ENCODE data around the gene GATA6. TPM values are rescaled to one million over a fixed set of nuclear protein-coding genes. Genes with fewer than 3 reads are reported as not detected.

The GATA6 gene
- total RNA-seq, 1 experiment from 2014 or later = 3.3 TPM

DNA sequence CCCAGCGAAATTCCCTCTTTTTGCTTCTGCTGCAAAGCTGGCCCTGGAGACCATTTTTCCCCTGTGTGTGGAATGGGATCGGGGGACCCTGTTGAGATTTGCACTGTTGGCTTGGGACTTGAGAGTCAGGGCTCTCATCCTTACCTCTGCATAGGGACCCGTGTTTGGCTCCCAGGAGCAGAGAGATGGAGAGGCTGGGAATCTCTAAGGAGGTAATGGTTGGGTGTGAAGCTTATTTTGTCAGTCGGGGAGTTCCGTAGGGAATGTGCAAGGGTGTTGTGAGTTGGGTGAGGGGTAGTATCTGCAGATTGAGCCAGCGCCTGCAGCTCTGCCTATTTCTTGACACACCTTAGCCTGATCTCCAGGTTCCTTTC is 4.5 kb downstream of the GATA6 start:
- Histone ChIP-seq H3K79me2 (ENCODE audit: insufficient read depth, low read length) (no peaks in the 10 kb centered on the region), H3K9me3 (ENCODE audit: control insufficient read depth in 1 of 2, insufficient read depth in 1 of 2, low read depth in 1 of 2, low read length in 2 of 2) (no peaks in the 10 kb centered on the region), H2AFZ (ENCODE audit: low read depth, low read length, poor library complexity, severe bottlenecking) (no peak overlapping the region), H3K27me3 (ENCODE audit: insufficient read depth, low read length) (no peaks in the 10 kb centered on the region), H3K4me2 (ENCODE audit: low read length) (no peak overlapping the region), H3K27ac (ENCODE audit: low read depth, low read length) (no peak overlapping the region), H3K9ac (ENCODE audit: low read length) (no peak overlapping the region), H3K36me3 (ENCODE audit: control insufficient read depth in 1 of 2, insufficient read depth in 2 of 2, low read length in 2 of 2) (peaks cover 0 to 11% of the 10 kb centered on the region in 2 experiments; a peak in 1 of 4 replicates), H3K4me3 (replicated peaks in 1 of 2; ENCODE audit: low read depth in 1 of 2, low read length in 2 of 2) (no peak overlapping the region), H3K9me2 (ENCODE audit: insufficient read depth) (no peaks in the 10 kb centered on the region), H4K20me1 (ENCODE audit: insufficient read depth) (no peaks in the 10 kb centered on the region), H3K4me1 (ENCODE audit: control insufficient read depth in 1 of 2, insufficient read depth in 2 of 2, low read length in 2 of 2) (peaks cover 0 to 5% of the 10 kb centered on the region in 2 experiments; a peak in 1 of 4 replicates)
- CTCF ChIA-PET = no interaction called here
- intact Hi-C loops (cut with micrococcal nuclease) = no loop called here
- ATAC-seq = no peak
- no peak for TF ChIP-seq POLR2A (IDR thresholded peaks at IDR 0.05; ENCODE audit: borderline replicate concordance, extremely low read depth, insufficient read depth, insufficient read length)
- no peak for TF ChIP-seq FOSL1 (IDR thresholded peaks at IDR 0.05; ENCODE audit: low read depth)
- no peak for TF ChIP-seq JUND (IDR thresholded peaks at IDR 0.05)
- TF ChIP-seq, protein P1, sequence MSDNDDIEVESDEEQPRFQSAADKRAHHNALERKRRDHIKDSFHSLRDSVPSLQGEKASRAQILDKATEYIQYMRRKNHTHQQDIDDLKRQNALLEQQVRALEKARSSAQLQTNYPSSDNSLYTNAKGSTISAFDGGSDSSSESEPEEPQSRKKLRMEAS (IDR thresholded peaks at IDR 0.05) = no peak
- TF ChIP-seq CEBPB (IDR thresholded peaks at IDR 0.05; ENCODE audit: low read depth) = no peak
- TF ChIP-seq EGR1 (IDR thresholded peaks at IDR 0.05; ENCODE audit: low read depth) = no peak
- TF ChIP-seq ZNF274 (IDR thresholded peaks at IDR 0.05; ENCODE audit: low read depth, low read length) = no peak
- no peak for TF ChIP-seq ELF1 (IDR thresholded peaks at IDR 0.05; ENCODE audit: borderline replicate concordance, low read depth)
- TF ChIP-seq SRF (IDR thresholded peaks at IDR 0.05; ENCODE audit: low read depth) = no peak
- TF ChIP-seq RAD21 (IDR thresholded peaks at IDR 0.05; ENCODE audit: low read depth) = no peak
- no peak for TF ChIP-seq SIN3A (IDR thresholded peaks at IDR 0.05; ENCODE audit: low read depth)
- TF ChIP-seq POLR2AphosphoS5 (IDR thresholded peaks at IDR 0.05; ENCODE audit: low read depth, low read length) = no peak
- no peak for TF ChIP-seq EZH2phosphoT487 (IDR thresholded peaks at IDR 0.05; ENCODE audit: borderline replicate concordance)
- BruUV-seq (replicated peaks) = no TSS peak
- RAD21 ChIA-PET (ENCODE audit: low non-redundant PET in 1 of 2, low total read pairs in 2 of 2, uncharacterized antibody in 2 of 2, unreplicated experiment in 2 of 2) = no interaction called here
- no peak for DNase-seq (ENCODE audit: low read depth, low spot score)
- POLR2A ChIA-PET = no interaction called here

Measured in HCT116 (cell line).